Choroid plexus epithelial cell (primary cell): ENCODE data around the gene SHH.
"Not testable (repeated sequence)": the region's sequence is repeated elsewhere in the genome, so short reads cannot be mapped to it uniquely, and the experiment has no call there.

Experiments used
- DNase-seq: peaks from one replicate; pipeline ENCODE4 v3.0.0-alpha.2; 2010; ENCODE audit warnings: low read depth
- H3K4me3 ChIP-seq: 2 replicates; pipeline ENCODE4 v1.5.1; 2011; ENCODE audit warnings: low read depth, mild to moderate bottlenecking, control low read depth, low read length, moderate library complexity
- CTCF ChIP-seq: conservative IDR thresholded peaks from 2 replicates; pipeline ENCODE4 v1.5.1; 2011; ENCODE audit warnings: low read depth, mild to moderate bottlenecking, control low read depth, inconsistent platforms, low read length, moderate library complexity

Gene SHH

GRCh38 chr7:155842496-155843265, 30.4 kb upstream of the SHH start:
- no peak for TF ChIP-seq CTCF
- H3K4me3 ChIP-seq = no peak overlapping the region

GRCh38 chr7:155840909-155841308, 28.6 kb upstream of the SHH start:
- DNase-seq = no peak
- TF ChIP-seq CTCF = no peak
- no peak overlapping the region for H3K4me3 ChIP-seq

More at GRCh38 chr7:155842496-155843265, 30.4 kb upstream of the SHH start:
- no peak for DNase-seq

GRCh38 chr7:155840262-155840885, 28.1 kb upstream of the SHH start:
- no peak for DNase-seq
- TF ChIP-seq CTCF = no peak
- no peak overlapping the region for H3K4me3 ChIP-seq

- TF ChIP-seq CTCF = no peak
- H3K4me3 ChIP-seq = no peak overlapping the region
- DNase-seq = no peak
Measured at GRCh38 chr7:155839461-155839860, 27.2 kb upstream of the SHH start.

GRCh38 chr7:155838312-155838711, 26.0 kb upstream of the SHH start:
- not testable (repeated sequence) for DNase-seq, H3K4me3 ChIP-seq

- H3K4me3 ChIP-seq = no peak overlapping the region
Measured at GRCh38 chr7:155837126-155837479, 24.8 kb upstream of the SHH start.

More at GRCh38 chr7:155837126-155837479, 24.8 kb upstream of the SHH start:
- no peak for DNase-seq
- TF ChIP-seq CTCF = no peak
